Stimulated activated memory B cell treated with anti-CD40 and anti-IgM and Interleukin-4, amounts not matched to agents 10 μg/mL and 1 μg/mL and 100 μg/mL, for 72 hours (primary cell): ENCODE results near the gene GPR37L1.

ENCODE experiments used
- ATAC-seq: fragments of 150-1000 bp; cut with Tn5 transposase; 2 replicates; pipeline ENCODE4 v1.10.0; 2021
- H3K27ac Mint-ChIP-seq: one replicate; pipeline ENCODE4 v1.8.0; 2022; ENCODE audit warnings: mild to moderate bottlenecking, mixed read lengths
- H3K27me3 Mint-ChIP-seq: one replicate; pipeline ENCODE4 v1.8.0; 2022; ENCODE audit warnings: mixed read lengths
- H3K36me3 Mint-ChIP-seq: one replicate; pipeline ENCODE4 v1.8.0; 2022; ENCODE audit warnings: mixed read lengths
- H3K4me1 Mint-ChIP-seq: one replicate; pipeline ENCODE4 v1.8.0; 2022; ENCODE audit warnings: mixed read lengths
- H3K4me3 Mint-ChIP-seq: one replicate; pipeline ENCODE4 v1.8.0; 2022; ENCODE audit warnings: mild to moderate bottlenecking, moderate library complexity, mixed read lengths
- H3K9me3 Mint-ChIP-seq: one replicate; pipeline ENCODE4 v1.8.0; 2022; ENCODE audit warnings: mixed read lengths

GPR37L1 gene

GRCh38 chr1:202122639-202123335, at the start of gene GPR37L1:
TSS of gene GPR37L1 (plus strand) at chr1:202122917. CDS start at chr1:202122964, 47 bp downstream.
- H3K4me1 Mint-ChIP-seq = no peaks in the 10 kb centered on the region
- H3K27ac Mint-ChIP-seq = no peak within 1 kb of the TSS
- H3K36me3 Mint-ChIP-seq = no peaks in the 10 kb centered on the region

GRCh38 chr1:202073206-202073605, 49.5 kb upstream of the GPR37L1 start:
- H3K36me3 Mint-ChIP-seq = no peaks in the 10 kb centered on the region
- no peak for ATAC-seq
- H3K4me3 Mint-ChIP-seq = no peak overlapping the region
- no peaks in the 10 kb centered on the region for H3K27me3 Mint-ChIP-seq
- no peaks in the 10 kb centered on the region for H3K9me3 Mint-ChIP-seq
- no peak overlapping the region for H3K27ac Mint-ChIP-seq
- no peaks in the 10 kb centered on the region for H3K4me1 Mint-ChIP-seq

More at GRCh38 chr1:202122639-202123335, at the start of gene GPR37L1:
- Mint-ChIP-seq H3K4me3 (no peak within 1 kb of the TSS), H3K27me3 (peaks cover 41% of the 10 kb centered on the region), H3K9me3 (no peaks in the 10 kb centered on the region)
- no peak for ATAC-seq

- H3K9me3 Mint-ChIP-seq = no peaks in the 10 kb centered on the region
- no peak for ATAC-seq
- H3K36me3 Mint-ChIP-seq = no peaks in the 10 kb centered on the region
- no peak overlapping the region for H3K27ac Mint-ChIP-seq
- no peaks in the 10 kb centered on the region for H3K27me3 Mint-ChIP-seq
- no peaks in the 10 kb centered on the region for H3K4me1 Mint-ChIP-seq
- no peak overlapping the region for H3K4me3 Mint-ChIP-seq
These were observed 47.7 kb upstream of the GPR37L1 start for GRCh38 chr1:202074985-202075384.

- H3K27ac Mint-ChIP-seq = no peak overlapping the region
These were observed 47.3 kb upstream of the GPR37L1 start for GRCh38 chr1:202075389-202075788.

GRCh38 chr1:202076050-202076511, 46.6 kb upstream of the GPR37L1 start:
- Mint-ChIP-seq H3K27ac (no peak overlapping the region), H3K4me3 (no peak overlapping the region), H3K4me1 (no peaks in the 10 kb centered on the region), H3K27me3 (no peaks in the 10 kb centered on the region), H3K9me3 (no peaks in the 10 kb centered on the region), H3K36me3 (no peaks in the 10 kb centered on the region)
- no peak for ATAC-seq

More at GRCh38 chr1:202075389-202075788, 47.3 kb upstream of the GPR37L1 start:
- Mint-ChIP-seq H3K27me3 (no peaks in the 10 kb centered on the region), H3K4me1 (no peaks in the 10 kb centered on the region), H3K9me3 (no peaks in the 10 kb centered on the region), H3K4me3 (no peak overlapping the region), H3K36me3 (no peaks in the 10 kb centered on the region)
- peak; percentile 16 for ATAC-seq

GRCh38 chr1:202078241-202078640, 44.5 kb upstream of the GPR37L1 start:
- Mint-ChIP-seq H3K4me3 (no peak overlapping the region), H3K4me1 (no peaks in the 10 kb centered on the region), H3K36me3 (no peaks in the 10 kb centered on the region), H3K27ac (no peak overlapping the region), H3K27me3 (no peaks in the 10 kb centered on the region), H3K9me3 (no peaks in the 10 kb centered on the region)
- ATAC-seq = no peak

- no peak for ATAC-seq
- peaks cover 9% of the 10 kb centered on the region for H3K27me3 Mint-ChIP-seq
These were observed 40.7 kb upstream of the GPR37L1 start for GRCh38 chr1:202081992-202082391.

GRCh38 chr1:202084791-202085681, 37.7 kb upstream of the GPR37L1 start:
- ATAC-seq = no peak
- H3K36me3 Mint-ChIP-seq = no peaks in the 10 kb centered on the region
- peaks cover 20% of the 10 kb centered on the region for H3K27me3 Mint-ChIP-seq
- no peak overlapping the region for H3K4me3 Mint-ChIP-seq
- no peaks in the 10 kb centered on the region for H3K4me1 Mint-ChIP-seq
- H3K9me3 Mint-ChIP-seq = no peaks in the 10 kb centered on the region
- H3K27ac Mint-ChIP-seq = no peak overlapping the region

More at GRCh38 chr1:202081992-202082391, 40.7 kb upstream of the GPR37L1 start:
- Mint-ChIP-seq H3K4me3 (no peak overlapping the region), H3K27ac (no peak overlapping the region), H3K4me1 (no peaks in the 10 kb centered on the region), H3K9me3 (no peaks in the 10 kb centered on the region), H3K36me3 (no peaks in the 10 kb centered on the region)

- H3K4me1 Mint-ChIP-seq = no peaks in the 10 kb centered on the region
- H3K27ac Mint-ChIP-seq = no peak overlapping the region
- H3K4me3 Mint-ChIP-seq = no peak overlapping the region
- no peaks in the 10 kb centered on the region for H3K9me3 Mint-ChIP-seq
- ATAC-seq = no peak
- H3K36me3 Mint-ChIP-seq = no peaks in the 10 kb centered on the region
- peaks cover 23% of the 10 kb centered on the region for H3K27me3 Mint-ChIP-seq
These were observed 36.9 kb upstream of the GPR37L1 start for GRCh38 chr1:202085682-202086373.

- peaks cover 32% of the 10 kb centered on the region for H3K27me3 Mint-ChIP-seq
- no peak for ATAC-seq
- no peaks in the 10 kb centered on the region for H3K36me3 Mint-ChIP-seq
- no peaks in the 10 kb centered on the region for H3K4me1 Mint-ChIP-seq
- no peak overlapping the region for H3K4me3 Mint-ChIP-seq
- no peaks in the 10 kb centered on the region for H3K9me3 Mint-ChIP-seq
- no peak overlapping the region for H3K27ac Mint-ChIP-seq
These were observed 36.0 kb upstream of the GPR37L1 start for GRCh38 chr1:202086579-202087350.

GRCh38 chr1:202088206-202088605, 34.5 kb upstream of the GPR37L1 start:
- no peaks in the 10 kb centered on the region for H3K4me1 Mint-ChIP-seq
- H3K9me3 Mint-ChIP-seq = no peaks in the 10 kb centered on the region
- ATAC-seq = peak; percentile 5
- H3K36me3 Mint-ChIP-seq = no peaks in the 10 kb centered on the region
- no peak overlapping the region for H3K4me3 Mint-ChIP-seq
- H3K27me3 Mint-ChIP-seq = peaks cover 46% of the 10 kb centered on the region
- no peak overlapping the region for H3K27ac Mint-ChIP-seq

- Mint-ChIP-seq H3K27me3 (peaks cover 49% of the 10 kb centered on the region), H3K27ac (no peak overlapping the region), H3K4me1 (no peaks in the 10 kb centered on the region), H3K36me3 (no peaks in the 10 kb centered on the region), H3K4me3 (no peak overlapping the region), H3K9me3 (no peaks in the 10 kb centered on the region)
- no peak for ATAC-seq
These were observed 31.7 kb upstream of the GPR37L1 start for GRCh38 chr1:202090994-202091393.

GRCh38 chr1:202093858-202094257, 28.9 kb upstream of the GPR37L1 start:
- Mint-ChIP-seq H3K4me3 (no peak overlapping the region), H3K27ac (no peak overlapping the region), H3K4me1 (no peaks in the 10 kb centered on the region), H3K9me3 (no peaks in the 10 kb centered on the region), H3K36me3 (no peaks in the 10 kb centered on the region), H3K27me3 (peaks cover 37% of the 10 kb centered on the region)
- ATAC-seq = no peak

- H3K4me3 Mint-ChIP-seq = no peak overlapping the region
- ATAC-seq = no peak
- H3K27ac Mint-ChIP-seq = no peak overlapping the region
- H3K4me1 Mint-ChIP-seq = no peaks in the 10 kb centered on the region
- no peaks in the 10 kb centered on the region for H3K36me3 Mint-ChIP-seq
- H3K9me3 Mint-ChIP-seq = no peaks in the 10 kb centered on the region
- peaks cover 20% of the 10 kb centered on the region for H3K27me3 Mint-ChIP-seq
These were observed 21.5 kb upstream of the GPR37L1 start for GRCh38 chr1:202101184-202101583.
